DMS53 treated with DMSO at 0.1 percent for 48 hours (cell line): Measurements from ENCODE around the gene SPTLC3.
A peak's percentile ranks its signal among the peaks of the same experiment; 100 is the strongest.

ENCODE experiments used
- DNase-seq: peaks from one replicate; lab custom pipeline; 2025; ENCODE audit not compliant: unreplicated experiment; lab: John Stamatoyannopoulos, UW

The SPTLC3 gene

DNA sequence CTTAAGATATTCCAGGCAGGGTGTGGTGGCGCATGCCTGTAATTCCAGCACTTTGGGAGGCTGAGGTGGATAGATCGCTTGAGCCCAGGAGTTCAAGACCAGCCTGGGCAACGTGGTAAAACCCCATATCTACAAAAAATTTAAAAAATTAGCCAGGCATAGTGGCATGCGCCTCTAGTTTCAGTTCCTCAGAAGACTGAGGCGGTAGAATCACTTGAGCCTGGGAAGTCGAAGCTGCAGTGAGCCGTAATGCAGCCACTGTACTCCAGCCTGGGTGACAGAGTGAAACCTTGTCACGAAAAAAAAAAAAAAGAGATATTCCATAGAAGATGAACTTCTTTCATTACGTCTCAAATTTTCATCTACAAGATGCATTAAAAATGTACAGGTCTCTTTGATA, 165.6 kb downstream of the SPTLC3 start:
- no peak for DNase-seq

DNA sequence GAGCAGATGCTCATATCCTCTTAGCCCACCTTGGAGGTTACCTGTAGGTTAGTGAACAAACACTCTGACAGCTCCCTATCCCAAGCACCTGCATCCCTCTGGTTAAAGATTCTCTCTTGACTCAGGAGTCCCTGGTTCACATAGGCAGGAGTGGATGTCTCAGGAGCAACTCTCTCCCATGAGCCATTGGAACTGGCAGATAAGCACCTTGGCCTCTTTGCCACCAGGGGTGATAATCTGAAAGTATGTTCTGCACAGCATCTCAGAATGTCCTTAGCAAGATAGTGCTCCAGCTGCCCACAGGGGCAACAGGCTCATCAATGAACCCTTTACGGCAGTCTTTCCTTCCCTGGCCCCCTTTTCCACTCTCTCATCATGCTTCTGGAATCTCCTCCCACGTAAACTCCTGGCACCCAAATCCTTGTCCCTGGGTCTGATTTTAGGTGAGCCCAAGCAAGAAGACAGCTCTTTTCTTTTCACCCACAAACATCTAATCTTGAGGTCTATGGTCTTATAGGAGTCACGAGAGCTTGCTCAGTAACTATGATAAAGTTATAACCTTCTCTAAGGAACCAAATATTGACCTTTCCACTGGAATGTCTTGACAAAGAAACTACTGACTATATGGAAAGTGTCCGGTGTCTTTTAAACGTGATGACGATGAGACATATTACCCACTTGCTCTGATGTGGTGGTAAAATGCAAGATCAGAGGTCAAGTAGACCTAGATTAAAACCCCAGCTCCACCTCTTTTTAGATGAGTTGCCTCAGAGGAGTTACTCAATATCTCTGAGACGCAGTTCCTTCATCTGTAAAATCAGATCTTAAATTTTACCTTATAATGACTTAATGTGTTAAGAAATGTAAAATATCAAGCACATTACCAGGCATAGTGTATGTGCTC, 172.5 kb downstream of the SPTLC3 start:
- no peak for DNase-seq

- no peak for DNase-seq
Measured at GRCh38 chr20:13183005-13183404, 174.2 kb downstream of the SPTLC3 start.

DNA sequence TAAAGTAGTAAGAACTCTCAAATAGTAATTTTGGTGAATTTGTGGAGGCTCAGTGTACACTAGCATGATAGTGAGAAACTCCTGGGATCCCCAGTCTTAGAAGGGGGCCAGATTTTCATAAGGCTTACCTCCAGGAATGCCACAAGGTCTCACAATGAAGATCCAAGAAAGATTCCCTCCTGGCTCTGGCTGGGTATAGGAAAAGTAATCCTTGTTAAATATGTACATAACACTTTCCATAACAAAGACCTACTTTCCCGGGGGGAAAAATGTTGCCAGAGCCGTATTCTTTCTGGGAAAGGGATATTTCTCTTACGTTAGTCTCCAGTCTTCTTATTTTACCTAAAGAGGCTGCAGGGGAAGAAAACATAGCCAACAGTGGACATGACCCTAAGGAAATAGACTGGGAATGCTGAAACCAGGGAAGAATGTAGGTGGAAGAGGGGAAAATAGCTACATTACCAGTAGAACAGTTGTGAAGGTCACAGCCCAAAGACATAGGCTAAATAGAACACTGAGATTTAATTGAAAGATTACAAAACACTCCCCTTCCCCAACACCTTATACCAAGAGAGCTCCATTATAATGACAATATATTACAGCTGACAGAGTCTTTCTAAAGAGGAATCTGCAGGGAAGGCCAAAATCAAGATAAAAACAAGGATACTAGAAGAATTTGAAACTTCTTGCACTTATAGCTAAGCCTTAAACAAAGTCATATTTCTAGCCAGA, 177.4 kb downstream of the SPTLC3 start:
- no peak for DNase-seq

DNA sequence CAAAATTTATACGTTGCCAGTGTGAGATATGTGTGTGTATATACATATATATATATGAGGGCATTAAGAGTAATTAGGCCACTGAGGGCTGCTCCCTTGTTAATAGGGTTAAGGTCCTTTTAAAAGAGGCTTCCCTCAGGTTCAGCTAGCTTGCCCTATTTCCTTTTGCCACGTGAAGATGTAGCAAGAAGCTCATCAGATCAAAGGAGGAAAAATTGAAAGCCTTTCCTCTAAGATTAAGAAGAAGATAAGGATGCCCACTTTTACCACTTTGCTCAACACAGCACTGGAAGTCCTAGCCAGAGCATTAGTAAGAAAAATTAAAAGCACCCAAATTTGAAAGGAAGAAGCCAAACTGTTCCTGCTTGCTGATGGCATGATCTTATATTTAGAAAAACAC, 179.1 kb downstream of the SPTLC3 start:
- no peak for DNase-seq

DNA sequence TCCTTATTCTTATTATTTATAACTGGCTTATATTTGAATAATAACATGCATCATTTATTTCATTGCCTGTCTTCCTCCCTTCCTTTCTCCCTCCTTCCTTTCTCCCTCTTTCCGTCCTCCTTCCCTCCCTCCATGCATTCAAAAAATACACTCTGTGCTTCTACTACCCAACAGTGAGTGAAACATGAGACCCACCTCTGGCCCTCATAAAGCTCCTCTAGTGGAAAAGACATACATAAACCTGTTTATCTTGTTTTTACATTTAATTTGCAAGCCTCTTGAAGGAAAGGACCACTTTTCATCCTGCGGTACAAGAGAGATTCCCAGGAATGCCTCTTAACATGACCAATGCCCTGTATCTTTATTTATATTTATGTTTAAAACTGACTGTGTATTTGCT, 190.5 kb downstream of the SPTLC3 start:
- peak; percentile 2 for DNase-seq

DNA sequence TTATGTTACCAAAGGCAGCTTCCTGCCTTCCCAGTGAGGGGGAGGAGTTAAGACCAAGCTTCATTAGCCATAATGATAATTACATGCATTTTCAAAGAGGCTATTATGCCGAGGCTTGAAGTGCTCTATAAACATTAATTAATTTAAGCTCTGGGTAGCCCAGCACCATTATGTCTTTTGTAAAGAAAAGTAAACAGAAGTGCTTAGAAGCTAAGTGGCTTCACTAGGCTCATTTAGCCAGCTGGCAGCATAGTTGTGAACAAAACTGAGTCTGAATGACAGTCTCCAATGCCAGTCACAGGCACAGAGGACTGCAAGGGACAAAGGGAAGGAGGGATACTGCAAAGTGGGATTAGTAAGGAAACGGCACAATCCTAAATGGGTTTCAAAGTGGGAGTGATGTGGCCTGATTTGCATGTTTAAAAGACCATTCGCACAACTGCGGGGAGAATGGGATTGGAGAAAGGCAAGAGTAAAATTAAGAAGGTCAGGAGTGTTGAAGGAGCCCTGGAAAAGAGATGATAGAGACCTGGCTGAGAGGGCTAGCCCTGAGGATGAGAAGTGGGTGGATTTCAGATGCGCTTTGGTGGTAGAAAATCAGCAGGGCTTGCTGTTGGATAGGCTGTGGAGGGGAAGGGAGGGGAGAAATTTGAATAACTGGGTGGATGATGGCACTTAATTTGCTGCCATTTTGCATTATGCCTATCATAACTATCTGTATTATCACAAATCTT, 192.2 kb downstream of the SPTLC3 start:
- peak; percentile 2 for DNase-seq

DNA sequence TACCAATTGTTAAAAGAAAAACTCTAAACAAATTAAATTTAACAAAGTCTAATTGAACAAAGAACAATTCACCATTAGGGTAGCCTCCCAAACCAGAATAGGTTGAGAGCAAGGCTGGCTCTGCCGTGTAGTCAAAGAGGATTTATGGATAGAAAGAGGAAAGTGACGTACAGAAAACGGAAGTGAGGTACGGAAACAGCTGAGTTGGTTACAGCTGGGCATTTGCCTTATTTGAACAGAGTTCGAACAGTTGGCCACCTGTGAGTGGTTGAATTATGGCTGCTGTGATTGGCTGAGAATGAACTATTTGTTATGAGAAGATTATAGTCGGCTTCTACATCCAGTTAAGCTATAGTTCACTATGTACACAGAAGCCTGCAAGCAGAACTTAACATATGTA, 193.8 kb downstream of the SPTLC3 start:
- no peak for DNase-seq

DNA sequence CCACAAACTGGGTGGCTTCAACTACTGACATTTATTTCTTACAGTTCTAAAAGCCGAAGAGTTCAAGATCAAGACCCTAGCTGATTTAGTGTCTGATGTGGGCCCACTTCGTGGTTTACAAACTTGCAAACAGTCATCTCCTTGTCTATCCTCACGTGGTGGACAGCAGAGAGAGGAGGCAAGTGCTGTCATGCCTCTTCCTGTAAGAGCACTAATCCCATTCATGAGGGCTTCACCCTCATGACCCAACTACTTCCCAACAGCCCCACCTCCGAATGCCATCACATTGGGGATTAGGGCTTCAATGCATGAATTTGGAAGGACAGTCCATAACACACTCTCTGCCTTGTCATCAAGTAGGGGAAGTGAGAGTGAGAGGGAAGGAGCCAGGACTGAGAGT, 196.7 kb downstream of the SPTLC3 start:
- DNase-seq = no peak

- no peak for DNase-seq
Measured at GRCh38 chr20:13205848-13206434, 197.2 kb downstream of the SPTLC3 start.

DNA sequence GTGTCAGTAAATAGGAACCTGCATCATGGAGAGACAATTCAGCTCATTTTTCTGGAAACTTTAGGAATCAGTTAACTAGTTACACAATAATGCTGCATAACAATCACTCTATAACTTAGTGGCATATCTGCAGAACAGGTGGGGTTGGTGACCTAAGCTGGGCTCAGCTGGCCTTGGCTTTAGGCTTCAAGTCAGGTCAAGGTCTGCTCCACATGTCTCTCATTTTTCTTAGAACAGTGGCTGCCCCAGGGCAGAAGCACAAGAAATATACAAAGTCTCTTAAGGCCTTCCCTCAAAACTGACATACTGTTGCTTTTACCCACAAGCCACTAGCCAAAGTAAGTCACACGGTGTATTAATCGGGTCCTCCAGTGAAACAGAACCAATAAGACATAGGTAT, 198.2 kb downstream of the SPTLC3 start:
- DNase-seq = no peak

DNA sequence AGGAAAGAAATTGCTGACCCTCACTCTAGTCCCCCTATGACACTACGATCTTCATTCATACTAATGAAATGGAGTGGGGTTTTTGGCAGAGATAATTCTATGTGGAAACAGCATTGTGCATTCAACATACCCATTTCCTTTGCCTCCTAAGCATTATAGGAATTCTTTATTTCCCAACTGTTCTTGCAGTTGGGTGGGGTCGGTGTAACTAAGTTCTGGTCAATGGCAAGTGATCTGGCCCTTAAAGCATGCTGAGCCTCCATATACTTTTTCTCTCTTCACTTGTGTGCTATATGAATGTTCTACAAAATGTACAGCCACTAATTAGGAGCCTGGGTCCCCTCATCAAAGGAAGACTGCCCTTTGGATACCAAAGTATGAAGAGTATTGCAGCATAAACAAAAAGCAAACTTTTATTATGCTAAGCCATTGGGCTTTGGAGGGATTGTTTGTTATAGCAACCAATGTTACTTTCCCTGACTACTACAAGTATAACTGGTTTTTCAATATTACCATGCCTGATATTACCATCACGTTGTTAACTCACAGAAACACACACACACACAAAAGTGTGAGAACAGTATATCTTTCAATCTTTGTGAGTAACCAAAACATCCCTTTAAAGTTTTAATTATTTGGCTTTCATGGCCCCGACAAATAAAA, 203.3 kb downstream of the SPTLC3 start:
- DNase-seq = no peak

- DNase-seq = no peak
Measured at GRCh38 chr20:13212750-13213149, 204.0 kb downstream of the SPTLC3 start.

DNA sequence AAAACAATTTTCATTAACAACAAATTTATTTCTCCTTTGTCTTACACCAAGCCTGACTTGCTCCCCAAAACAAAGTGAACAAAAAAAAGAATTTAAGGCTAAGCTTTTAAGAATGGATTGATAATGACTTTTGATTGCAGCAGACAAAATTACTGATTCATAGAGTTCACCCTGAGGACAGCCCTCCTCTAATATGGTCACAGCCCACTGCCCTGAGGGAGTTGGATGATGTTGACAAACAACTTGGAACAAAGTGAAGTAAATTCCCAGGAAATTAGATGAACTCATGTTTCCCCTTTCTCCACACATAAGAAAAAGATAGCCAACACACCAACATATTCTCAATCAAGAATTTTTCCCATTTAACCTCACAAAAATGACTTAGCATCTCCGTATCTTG, 204.6 kb downstream of the SPTLC3 start:
- no peak for DNase-seq

DNA sequence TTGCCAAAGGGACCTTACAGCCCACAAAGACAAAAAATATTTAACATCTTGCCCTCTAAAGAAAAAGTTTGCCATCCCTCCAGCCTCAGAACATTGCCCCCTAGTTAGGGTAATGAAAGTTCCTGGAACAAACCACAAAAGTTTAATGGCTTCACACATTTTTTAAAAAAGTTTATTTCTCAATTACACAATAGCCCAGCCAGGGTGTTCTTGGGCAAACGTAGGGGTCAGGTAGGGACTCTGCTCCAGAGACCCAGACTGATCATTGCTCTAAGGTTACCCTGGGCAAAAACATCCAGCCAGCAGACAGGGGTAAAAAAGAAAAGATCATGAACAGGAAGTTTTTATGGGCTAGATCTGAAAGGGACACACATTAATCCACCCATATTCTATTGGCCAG, 207.8 kb downstream of the SPTLC3 start:
- DNase-seq = no peak
